Stimulated activated CD4-positive, alpha-beta T cell treated with anti-CD3 and anti-CD28 coated beads, Interleukin-1b, Interleukin-23, amount 100 ng/mL, for 4 hours (primary cell): ENCODE results near the gene PLEKHG3.

ENCODE experiments used
- DNase-seq, 2 donors: peaks; one replicate each; pipeline ENCODE4 v3.0.0-alpha.2; 2020; ENCODE audit warnings: low read depth in 2 of 2

Gene PLEKHG3

DNA sequence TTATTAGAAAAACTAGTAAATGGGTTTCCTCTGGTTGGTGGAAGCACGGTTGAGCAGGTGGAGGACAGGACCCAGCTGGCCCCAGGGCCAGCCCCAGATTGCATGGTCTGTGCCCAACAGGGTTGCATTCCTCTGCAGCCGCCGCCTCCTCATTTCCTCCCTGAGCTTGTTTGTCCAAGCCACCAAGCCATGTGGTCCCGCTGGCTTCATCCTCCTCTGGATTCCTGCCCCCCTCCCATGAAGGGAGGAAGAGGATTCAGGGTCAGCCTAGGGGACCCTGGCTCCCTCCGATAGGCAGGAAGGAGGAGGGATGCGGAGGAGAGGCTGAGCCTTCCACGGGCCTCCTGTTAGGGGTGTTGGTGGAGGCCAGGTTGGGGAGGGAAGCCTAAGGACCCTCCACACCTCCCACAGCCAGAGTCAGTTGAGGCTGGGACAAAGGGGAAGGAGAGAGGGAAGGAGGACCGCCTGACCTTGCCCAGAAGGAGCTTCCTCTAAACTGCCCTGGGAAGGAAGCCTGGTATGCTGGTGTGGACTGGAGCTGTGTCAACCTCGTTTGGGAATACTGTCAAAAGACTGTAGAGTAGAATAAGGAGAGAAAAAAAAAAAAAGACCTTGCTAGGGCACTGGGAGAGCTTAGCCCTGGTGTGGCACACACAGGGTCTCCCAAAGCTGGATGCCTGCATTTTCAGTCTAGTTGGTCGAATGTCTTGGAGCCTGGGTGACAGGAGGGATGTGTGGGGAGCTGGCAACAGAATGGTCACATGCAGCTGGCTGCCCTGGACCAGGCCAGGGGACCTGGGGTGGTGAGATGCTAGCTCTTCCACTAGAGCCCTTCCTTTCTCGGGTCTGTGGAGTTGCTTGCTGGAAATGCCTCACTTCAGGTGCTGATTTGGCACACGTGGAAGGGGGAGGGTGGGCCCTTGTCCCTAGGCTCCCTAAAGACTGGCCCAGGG, 42.4 kb downstream of the PLEKHG3 start:
- no peak for DNase-seq

DNA sequence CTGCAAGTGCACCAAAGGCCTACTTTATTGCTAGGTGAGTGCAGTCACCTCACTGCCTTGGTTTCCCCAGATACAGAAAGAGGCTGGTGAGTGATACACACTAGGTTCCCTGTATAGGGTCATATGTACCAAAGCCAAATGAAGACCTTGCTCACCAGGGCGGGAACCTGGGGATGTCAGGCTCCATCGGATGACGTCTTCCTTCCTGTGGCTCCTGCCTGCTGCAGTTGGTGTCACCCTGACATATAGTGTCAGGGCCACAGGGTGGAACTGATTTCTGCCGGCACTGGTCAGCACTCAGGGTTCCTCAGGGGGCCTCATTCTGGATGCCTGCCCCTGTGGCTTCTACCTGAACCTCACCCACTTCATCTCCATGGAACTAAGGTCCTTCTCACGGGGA, 43.1 kb downstream of the PLEKHG3 start:
- no peak for DNase-seq

DNA sequence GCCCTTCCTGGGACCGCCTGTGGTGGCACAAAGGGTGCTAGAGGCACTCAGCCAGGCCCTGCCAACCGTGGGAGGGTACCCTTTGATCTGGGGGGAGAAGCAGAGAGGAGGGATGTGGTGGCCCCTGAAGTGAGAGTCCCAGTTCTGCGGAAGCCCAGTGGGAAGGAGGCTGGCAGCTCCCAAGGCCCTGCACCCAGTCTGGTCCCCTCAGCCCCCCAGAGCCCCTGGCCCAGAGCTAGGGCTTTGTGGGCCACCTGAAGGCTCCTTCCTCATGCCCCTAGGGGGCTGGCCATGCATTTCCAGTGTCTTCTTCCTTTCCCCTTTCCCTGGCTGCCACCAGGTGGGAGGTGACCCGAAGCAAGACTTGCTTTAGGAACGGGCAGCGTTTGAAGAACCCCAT, 44.3 kb downstream of the PLEKHG3 start:
- no peak for DNase-seq

DNA sequence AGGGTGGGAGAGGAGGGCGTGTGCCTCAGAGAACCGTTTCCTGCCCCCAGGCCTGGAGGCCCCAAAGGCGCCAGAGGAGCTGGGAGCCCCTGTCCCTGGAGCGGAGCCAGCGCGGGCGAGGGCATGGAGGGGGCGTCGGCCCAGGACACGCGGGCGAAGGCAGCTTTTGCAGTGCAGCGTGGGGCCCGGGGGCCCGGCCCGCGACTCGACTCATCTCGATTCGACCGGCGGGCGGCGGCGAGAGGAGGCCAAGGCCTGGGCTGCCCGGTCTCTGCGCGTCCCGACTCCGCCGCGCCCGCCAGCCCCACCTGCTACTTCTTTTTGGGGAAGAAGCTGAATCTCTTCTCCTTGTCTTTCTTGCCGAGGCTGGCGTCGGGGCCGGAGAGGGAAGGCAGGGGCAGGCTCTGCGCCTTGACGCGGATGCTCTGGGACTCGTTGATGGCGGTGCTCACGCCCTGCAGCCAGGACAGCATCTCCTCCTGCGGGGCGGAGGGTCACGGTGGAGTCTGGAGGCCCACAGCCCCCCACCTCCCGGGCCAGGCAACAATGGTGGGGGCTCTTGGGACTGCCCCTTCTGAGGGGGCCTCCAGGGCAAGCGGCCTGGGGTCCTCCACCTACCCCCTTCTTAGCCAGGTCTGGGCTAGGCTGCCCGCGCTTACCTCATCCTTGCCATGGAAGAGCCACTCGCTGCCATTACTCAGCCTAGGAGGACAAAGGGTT, 44.9 kb downstream of the PLEKHG3 start:
- no peak for DNase-seq

DNA sequence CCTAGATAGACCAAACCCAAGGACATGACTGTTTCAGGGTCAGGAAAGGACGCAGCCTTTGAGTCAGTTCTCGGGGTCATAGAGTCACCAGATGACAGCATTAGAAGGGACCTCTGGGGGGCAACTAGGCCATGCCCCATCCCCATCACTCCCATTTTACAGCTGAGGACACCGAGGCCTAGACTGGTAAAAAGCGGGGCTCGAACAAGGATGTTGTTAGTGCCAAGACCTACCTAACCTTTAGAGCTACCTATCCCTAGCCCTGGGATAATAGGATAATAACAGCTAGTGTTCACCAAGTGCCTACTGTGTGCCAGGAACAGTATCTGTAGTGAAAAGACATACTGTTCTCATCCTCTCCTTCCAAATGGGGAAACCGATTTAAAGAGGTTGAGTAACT, 48.7 kb downstream of the PLEKHG3 start:
- no peak for DNase-seq

DNA sequence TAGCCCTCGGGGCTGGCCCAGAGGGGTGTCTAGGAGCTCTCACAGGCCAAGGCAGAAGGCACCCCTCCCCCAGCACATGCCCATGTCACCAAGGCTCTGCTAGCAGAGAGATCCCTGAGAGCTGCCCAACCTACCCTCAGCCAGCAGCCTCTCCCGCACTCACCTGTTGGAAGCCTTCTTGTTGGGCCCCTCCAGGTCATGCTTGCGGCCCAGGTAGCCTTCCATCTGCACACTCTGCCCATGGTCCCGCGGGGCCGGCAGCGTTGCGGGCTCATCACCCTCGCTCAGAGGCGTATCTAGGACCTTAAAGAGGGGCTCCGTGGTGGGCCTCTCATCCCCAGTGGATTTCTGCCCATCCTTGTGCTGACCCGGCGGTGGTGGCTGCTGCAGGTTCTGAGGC, 49.1 kb downstream of the PLEKHG3 start:
- no peak for DNase-seq

DNA sequence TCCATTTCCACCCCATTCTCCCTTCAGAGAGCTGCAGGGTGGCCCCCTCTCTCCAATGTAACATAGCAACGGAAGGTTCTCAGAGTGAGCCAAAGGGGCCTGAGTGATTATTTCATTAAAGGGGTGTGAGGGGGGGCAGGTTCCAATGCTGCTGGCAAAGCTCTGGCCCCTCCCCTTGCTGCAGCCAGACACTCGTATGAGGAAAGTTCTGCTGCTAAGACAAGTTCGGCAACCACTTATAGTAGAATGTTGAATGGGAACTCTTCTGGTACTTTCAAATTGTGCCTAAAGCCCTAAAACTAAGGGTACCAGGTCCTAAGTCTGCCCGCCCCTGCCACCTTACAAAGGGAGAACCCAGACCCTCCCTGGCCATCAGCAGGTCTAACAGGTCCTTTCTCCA, 49.8 kb downstream of the PLEKHG3 start:
- DNase-seq = no peak

DNA sequence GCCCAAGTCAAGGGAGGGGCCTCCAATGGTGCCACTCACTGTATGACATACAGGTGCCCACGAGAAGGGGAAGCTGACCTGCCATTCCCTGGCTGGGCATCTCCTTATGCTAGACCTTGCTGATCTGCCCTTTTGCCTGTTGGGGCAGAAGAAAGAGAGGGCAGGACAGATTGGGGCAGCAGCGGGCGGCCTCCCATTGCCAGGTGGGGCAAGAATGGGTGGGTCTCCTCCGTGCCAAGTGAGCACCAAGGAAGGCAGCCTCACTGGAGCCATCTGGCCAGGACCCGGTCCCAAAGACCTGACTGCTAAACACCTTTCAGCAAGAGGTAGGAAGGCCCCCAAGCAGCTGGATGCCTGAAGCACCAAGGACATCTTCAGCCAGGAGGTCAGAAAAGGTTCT, 50.5 kb downstream of the PLEKHG3 start:
- DNase-seq = no peak

DNA sequence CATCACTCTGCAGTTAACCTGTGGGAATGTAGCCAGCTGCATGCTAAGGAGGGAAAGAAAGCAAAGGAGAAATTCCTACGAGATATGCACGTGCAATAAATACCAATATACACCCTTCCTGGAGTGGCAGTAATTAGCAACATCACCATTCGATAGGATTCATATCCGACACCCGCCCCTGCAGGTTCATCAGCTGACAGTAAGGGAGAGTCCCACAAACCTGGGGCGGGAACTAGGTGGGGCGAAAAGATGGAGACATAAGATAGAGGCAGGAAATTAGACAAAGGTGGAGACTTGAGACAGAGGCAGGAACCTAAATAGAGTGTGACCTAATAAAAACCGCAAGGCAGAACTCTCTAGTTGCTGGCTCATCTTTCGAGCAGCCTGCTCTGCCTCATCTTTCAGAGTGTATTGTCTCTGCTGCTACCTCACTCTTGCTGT, 51.6 kb downstream of the PLEKHG3 start:
- peak in 1 of 2 donors; percentile 42 for DNase-seq

DNA sequence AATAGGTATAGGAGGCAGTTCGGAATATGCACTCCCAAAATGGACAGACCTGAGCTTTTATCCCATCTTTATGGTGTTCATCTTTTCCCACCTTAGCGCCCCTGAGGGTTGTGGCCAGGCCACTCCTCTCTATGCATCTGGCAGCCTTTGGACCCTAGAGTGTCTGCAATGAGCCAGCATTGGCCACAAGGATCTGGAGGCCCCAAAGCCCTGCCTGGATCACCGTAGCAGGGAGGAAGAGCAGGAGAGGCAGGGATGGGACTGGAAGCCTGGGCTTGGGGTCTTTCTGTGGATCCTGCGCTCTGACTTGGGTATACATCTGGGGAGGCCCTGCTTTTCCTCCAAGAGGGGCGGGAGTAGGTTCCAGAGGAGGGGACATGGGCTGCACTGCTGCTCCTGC, 52.5 kb downstream of the PLEKHG3 start:
- DNase-seq = no peak

DNA sequence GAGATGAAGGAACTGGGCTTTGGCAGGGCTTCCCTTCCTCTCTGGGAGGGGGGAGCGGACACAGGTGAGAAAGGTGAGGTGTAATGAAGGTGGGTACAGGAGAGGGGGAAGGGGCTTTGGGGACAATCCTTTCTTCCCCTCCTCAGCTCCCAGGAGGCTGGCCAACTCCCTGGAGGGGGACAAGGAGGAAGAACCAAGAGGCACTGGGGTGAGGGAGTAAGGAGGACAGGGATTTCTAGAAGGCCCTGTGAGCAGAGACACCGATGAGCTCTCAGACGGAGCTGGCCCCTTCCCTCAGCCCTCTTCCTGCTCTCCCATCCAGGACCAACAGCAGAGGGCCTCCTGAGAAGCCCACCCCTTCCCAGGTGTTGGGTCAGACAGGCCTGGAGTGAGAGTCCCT, 53.4 kb downstream of the PLEKHG3 start:
- DNase-seq = no peak

DNA sequence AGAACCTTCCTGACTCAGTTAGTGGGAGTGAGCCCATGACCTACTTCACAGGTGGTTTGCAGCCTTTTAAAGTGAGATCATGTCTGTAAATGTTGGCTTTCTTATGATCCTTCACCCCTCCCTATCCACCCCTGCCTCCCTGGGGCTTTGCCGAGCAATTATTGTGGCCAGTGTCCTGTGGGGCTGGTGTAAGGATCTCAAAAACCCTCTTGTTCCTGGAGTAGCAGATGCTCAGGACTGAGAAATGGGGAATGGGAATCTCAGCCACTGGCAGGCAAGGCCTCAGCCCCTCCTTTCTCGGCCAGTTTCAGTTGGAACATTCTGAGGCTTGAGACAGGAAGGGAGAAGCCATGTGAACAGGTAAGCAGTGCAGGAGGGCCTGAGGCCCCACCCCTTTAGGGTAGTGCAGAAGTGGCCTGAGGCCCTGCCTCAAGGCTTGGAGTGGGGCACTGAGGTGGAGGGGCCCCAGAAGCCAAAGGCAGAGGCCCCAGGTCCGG, 53.8 kb downstream of the PLEKHG3 start:
- no peak for DNase-seq

DNA sequence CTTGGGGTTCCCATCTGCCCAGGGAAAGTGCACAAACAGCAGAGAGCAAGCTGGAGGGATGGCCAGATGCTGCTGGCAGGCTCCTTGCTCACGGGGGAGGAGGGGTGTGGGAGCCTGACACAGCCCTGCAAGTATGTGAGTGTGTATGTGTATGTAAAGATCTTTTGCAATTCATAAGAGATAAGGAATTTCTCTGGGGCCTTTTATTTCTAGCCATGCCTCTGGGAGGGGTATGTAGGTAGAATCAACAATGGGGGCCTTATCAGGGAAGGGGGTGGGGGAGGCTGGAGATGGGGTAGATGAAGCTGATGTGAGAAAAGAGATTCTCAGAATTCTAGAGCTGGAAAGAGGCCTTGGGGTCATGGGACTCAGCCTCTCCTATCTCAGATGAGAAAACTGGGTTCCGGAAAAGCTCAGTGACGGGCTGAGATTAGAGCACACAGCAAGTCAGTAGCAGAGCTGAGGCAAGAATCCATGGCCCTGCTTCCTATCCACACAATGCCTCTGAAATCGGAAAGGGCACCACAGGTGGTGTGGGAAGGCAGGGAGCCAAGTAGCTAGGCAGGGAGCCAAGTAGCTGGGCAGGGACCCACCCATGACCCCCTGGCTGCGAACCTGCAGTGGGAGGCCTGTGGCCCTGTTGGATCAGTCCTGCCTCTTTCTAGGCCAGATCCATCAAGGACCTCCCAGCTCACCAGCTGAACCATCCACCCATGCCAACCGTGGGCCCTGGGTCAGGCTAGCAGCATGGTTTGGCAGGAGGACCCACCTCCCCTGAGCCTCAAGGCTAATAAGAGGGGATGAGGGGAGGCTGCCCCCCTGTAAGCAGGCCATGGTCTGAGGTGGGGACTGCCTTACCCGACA, 54.7 kb downstream of the PLEKHG3 start:
- no peak for DNase-seq

DNA sequence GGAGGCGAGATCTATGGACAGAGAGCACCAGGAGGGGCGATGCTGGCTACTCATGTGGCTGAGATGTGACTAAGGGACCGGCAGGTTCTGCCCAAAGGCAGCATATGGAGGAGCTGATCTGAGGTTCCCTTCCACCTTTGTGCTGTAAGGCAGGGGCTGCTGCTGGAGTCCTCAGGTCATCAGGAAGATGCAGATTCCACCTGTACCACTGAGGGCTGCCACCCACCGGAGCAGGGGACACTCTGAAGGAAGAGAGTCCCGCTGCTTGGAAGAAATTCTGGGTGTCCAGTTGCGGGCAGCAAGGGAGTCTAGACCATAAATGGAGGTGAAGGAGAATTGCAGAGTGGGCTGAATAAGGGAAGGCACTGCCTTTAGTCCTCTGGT, 55.3 kb downstream of the PLEKHG3 start:
- DNase-seq = no peak

DNA sequence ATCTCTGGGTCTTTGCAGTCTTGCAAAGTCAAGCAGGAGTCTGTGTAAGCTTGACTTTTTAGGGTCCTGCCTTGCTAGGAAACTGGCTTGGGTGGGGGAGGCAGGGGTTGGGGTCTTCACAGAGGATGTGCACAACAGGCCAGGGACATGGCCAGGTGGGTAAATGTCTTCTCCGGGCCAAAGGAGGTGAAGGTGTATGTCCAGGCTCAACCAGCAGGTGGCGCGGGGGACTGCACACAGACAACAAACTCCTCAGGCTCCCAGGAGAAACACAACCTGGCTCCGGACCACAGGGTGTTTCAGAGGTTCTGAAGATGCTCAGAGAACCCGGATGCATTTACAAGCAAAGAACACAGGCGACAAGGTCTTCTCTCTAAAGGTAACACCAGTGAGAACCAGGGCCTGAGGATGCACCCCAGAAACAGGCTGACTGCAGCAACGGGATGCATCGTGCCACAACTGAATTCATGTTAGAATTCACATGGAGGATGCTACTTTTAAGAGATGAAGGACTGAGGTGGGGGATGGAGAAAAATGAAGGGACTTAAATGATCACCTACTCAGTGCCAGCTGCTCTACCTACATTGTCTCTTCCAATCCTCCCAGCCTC, 56.0 kb downstream of the PLEKHG3 start:
- DNase-seq = peak; percentile 38 to 49

DNA sequence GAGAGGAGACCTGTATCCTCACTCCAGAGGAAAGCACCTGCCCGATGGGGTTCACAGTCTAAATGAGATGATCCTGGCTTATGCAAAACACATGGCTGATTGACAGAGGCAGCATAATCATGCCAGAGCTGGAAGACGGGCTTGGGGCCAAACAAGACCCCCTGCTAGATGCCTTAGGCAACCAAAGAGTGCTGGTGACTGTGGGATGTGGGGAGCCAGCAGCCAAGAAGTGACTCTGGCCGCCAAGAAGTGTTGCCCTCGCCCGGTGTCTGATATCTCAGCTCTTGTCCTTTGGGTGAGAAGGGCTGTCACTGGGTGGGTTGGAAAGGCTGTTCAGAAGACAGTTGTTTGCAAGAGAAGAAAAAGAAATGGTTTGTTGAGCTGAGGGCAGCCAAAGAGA, 56.7 kb downstream of the PLEKHG3 start:
- DNase-seq = no peak

DNA sequence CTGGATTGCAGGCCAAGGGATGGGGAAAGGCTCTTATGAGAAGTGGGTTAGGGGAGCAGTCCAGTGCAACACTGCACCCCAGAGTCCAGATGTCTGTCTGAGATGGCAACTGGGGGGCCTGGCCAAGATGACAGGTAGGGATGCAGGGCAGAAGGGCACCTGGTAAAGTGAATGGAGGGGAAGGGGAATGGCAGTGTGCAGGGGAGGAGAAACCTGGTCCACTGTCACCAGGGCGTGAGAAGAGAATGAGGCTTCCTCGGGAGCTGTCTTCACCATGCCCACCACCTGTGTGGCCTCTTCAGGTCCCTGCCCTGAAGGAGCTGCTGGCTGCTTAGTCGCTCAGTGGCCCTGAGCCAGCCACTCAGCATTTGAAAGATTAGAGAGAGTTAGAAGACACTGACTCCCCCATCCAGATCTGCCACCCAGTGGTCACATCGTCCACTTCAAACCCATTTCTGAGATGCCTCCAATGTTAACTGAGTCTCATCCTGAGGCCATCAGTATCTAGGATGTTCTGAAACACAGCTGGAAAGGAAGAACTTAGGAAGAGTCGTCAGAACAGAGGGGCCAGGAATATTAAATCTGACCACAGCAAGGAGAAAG, 57.3 kb downstream of the PLEKHG3 start:
- DNase-seq = no peak

DNA sequence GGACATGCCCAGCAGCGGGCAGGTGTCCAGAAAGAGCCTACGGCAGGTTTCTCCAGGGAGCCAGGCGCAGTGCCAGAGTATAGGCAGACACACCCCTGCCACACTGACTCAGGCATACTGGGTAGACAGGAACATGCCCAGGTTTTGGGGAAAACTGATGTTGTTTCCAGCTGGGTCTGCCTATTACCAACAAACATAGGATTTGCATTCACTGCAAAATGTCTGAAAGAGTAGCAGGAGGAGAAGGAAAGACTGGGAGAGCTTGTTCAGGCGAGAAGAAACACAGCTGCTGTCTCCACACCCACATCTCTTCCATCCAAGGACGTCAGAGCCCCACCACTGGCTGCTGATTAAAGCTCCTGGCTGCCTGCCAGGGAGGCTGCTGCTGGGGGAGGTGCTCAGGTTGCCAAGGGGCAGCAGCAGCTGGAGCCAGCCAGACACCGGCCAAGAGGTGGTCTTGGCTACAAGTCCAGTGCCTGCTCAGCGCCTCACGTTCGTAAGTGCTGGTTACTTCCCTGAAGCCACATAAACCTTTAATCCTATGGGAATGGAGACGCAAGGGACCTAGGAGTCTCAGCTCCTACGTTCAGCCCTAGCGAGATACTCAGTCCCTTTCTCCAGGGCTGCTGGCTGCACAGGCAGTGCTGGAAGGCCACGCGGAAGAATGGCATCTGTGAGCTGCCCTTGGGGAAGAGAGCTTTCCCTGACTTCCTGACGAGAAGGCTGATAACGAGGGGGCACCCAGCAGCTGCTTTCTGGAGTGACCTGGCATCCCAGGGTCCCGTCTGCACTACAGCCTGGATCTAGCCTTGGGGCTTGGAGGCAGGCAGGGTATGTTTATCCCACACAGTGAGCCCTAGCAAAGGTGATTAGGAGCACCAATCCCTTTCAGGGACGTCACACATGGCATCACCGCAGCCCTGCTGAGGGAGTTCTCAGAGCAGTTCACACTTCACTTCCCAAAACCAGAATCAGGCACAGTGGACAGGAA, 58.1 kb downstream of the PLEKHG3 start:
- peak; percentile 27 to 28 for DNase-seq

DNA sequence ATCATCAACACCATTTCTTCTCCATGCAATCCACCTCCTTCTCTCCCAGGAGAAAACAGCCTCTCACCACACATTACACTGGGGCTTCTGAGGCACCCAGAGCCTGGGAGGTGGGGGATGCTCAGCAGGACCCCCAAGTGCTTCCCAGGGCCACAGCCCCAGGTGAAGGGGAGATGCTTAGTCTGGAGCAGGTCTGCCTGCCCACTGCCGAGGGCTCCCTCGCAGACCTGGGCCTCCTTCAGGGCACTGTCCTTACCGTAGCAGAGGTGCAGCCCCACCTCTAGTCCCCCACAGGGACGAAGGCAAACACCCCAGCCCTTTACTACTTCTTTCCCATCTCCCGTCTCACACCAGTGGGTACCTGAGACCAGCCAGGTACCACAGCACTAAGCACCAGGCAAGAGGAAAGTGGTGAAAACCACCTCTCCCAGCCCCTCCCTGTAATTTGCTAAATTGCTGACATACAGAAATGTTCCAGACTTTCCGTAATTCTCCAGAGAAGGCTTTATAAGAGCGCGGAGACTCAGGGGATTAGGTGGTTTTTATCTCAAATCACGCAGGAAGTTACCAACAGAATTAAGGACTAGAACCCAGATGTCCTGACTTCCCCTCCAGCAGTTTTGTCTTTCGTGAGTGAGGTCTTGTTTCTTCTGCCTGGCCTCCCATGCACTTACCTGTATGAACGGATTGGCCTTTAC, 59.0 kb downstream of the PLEKHG3 start:
- DNase-seq = no peak
